Measurements from ENCODE around the gene PLVAP.

Gene PLVAP

GRCh38 chr19:17332677-17333581 is 44.2 kb downstream of the PLVAP start:
- DNase-seq: peak; percentile 15

DNA sequence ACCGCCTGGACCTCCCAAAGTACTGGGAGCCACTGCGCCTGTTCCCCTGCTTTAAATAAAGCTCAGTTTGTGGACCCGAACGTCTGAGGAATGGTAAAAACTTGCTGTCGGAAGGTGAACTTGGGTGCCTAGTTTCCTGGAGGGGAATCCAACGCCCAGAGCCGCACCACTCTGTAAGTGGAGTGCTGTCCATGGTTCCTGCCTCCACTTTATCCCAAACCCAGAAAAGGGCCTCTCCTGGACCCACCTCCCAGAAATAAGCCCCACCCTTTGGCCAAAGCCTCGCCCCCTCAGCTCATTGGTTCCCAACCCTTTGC is 44.8 kb downstream of the PLVAP start:
- DNase-seq: no peak

GRCh38 chr19:17331045-17331558 is 46.0 kb downstream of the PLVAP start:
- no peak for DNase-seq

DNA sequence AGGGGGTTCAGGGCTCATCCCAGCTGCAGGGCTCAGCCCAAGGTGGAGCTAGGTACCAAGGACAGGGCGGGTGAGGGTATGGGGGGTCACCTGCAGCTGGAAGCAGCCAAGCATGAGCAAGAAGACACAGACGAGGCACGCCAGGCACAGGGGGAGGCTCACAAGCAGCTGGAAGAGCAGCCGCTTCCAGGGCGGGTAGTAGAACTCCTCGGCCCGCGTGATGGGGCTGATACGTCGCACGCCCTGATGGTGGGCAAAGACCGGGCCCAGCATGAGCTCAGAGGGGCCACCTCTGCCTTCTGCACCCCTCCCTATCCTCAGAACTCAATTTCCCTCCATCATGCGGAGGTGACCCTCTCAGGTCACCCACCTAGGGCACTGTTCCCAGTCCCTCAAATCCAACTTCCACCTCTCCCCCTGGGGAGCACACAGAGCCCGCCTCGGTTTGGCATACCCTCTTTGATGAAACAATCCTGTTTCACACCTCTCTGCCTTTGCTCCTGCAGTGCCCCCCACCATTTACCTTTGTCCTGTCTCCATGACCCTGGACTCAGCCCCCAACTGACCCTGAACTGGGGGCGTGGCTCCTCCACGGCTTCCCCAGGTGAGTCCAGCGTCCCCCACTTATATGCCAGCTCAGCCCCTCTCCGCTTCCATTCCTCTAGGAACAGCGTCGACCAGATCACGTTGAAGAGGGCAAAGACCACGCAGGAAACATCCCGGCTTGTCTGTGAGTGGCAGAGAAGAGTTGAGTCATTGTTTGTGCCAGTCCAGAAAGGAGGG is 46.7 kb downstream of the PLVAP start:
- no peak for DNase-seq

- no peak for DNase-seq
Measured at GRCh38 chr19:17329366-17330261, 47.5 kb downstream of the PLVAP start.

DNA sequence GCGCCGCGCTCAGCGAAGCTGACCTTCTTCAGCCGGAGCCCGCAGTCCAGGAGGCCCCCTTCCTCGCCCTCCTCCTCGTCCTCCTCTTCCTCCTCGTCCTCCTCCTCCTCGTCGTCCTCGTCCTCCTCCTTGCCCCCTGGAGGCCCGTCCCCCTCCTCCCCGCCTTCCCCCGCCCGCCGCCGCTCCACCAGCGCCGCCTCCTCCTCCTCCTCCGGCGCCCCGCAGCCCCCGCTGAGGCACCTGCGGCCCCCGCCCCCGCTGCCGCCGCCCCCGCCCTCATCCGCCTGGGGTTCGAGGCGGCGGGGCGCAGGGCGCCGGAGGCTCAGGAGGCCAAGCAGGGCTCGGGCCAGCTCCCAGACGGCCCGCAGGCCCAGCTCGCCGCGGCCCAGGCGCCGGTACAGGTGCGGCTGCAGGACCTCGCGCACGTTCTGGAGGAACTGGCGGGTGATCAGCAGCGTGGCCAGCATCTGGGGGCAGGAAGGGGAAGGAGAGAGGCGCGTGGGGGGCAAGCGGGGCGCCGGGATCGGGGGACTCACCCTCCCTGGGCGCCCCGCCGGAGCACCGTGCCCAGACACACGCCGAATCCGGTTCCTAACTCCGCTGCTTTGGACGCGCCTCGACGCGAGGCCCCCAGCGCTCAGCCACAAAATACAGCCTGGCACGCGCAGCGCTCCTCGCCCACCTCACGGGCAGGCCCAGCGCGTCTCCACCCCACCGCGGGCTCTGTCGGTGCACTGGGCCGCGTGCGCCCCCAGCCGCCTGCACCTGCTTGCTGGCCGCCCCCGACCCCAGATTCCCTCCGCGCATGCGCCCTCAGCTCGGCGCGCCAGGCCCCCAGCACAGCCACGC is 48.4 kb downstream of the PLVAP start:
- no peak for DNase-seq

- no peak for DNase-seq
Measured at GRCh38 chr19:17327654-17328516, 49.3 kb downstream of the PLVAP start.

DNA sequence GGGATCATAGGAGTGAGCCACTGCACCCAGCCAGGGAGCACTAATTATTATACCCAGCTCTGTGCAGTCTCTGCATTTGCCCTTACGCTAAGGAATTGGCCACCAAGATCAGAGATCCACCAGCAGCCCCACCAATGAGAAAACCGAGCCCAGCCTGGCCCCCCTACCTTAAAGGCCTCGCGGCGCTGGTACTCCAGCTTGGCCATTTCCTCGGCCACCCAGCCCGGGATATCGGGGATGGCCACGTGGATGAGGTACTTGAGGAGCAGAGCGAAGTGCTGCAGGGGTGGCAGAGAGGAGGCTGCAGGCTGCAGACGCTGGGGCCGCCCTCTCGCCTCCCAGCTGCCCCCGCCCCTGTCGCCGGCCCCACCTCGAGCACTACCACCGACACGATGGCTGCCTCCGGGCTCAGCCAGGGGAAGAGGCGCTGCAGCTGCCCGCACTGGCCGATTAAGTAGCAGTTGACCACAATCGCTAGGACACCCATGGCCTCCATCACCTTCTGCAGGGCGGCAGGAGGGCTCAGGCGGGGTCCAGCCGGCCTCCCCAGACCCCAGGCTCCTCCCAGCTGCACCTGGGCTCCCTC is 50.0 kb downstream of the PLVAP start:
- DNase-seq: no peak

- DNase-seq: no peak
Measured at GRCh38 chr19:17326595-17326966, 50.6 kb downstream of the PLVAP start.

GRCh38 chr19:17325881-17326594 is 51.1 kb downstream of the PLVAP start:
- no peak for DNase-seq

GRCh38 chr19:17325133-17325532 is 52.0 kb downstream of the PLVAP start:
- no peak for DNase-seq

DNA sequence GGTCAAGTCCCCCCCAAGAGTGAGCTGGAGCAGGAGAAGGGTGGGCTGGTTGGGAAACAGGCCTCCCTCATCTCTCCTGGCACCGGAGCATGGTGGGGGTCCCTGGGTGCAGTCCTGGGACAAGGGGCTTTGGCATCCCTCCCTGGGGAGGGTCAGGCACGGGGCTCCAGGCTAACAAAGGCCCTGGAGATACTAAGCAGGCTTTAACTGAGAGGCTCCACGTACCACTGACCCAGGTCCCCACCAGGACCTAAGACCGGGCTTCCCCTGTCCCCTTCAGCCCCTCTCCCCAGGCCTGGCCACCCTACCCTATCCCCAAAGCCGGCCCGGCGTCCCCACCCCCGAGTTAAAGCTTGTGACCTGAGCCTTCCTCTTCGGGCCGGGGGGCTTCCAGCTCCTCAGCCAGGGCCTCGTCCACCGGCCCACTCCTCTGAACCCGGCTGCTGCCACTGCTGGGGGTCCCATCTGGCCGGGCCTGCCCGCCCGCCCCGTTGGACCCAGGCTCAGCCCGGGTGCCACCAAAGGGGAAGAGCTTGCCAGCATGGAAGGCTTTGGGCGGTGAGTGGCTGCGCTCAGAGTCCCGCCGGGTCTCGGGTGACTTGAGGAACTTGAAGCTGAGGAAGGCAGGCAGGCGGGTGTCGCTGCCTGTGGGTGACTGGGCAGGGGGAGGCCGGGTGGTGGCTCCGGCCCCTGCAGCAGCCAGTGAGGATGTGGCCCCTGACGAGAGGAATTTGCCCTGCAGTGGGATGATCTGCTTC is 52.6 kb downstream of the PLVAP start:
- no peak for DNase-seq

DNA sequence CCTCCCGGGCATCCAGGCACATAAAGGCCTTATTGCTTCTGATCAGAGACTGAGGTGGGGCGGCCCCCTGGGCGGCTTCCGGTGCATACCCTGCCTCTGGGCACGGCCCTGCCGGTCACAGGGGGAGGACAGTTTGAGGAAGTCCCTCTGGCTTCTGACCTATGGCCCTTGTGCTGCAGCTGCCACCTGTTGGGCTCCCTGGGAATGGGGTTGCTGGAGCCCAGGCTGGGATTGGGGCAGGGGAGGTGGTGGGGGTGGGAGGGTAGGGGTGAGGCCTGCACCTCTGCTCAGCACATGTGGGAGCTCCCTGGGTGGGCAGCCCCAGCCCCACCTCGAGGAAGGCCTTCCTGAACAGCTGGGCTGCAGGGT is 53.2 kb downstream of the PLVAP start:
- no peak for DNase-seq

GRCh38 chr19:17323300-17323963 is 53.7 kb downstream of the PLVAP start:
- DNase-seq: no peak

DNA sequence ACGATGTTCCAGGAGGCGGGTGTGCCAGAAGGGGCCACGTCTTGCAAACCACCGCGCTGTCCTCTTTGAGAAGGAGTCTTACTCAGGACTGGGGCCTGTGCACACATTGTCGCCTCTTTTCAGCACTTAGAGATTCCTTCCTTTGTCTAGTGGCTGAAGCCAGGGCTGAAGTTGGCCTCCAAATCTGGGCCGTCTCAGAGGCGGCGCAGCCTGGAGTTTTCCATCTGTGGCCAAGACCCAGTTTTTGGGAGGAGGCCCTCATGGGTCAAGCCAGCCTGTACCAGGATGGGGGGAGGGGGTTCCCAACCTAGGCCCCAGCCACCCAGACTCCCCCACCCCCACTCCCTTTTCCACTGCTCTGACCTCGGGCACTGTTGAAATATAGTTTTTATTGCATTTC is 54.3 kb downstream of the PLVAP start:
- DNase-seq: no peak

DNA sequence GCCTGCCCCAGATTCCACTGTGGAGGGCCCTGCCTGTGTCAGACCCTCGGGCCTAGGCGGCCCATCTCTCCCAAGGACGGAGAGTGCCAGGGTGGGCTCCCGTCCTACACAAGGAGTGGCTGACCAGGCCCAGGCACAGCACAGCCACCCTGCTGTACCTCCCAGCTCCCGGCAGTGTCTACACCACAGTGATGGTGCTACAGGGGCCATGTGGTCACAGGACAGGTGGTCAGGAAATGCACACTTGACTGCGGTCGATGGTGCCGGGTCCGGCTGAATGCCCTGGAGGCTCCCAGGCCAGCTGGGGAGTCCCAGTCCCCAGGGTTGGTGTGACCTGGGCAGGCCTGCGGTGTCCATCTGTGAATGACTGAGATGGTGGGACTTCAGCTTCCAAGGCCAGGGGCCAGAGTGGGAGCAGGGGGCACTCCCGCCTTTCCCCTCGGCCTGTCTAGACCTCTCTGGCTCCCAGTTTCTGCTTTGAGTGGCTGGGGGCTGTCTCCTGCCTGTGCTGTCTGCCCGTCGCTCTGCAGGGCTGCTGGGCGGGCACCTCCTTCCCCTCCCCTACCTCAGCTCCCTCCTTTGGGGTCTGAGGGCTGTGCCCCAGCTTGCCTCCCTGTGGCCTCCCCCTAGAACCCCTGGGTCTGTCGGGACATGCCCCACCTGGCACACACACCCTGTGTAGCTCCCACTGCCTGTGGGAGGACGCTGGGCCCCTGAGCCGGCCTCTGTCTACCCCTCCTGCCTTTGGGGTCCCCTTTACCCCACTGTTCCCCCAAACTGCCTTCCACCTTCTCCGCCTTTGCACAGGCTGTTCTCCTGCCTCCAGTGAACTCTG is 55.3 kb downstream of the PLVAP start:
- no peak for DNase-seq

DNA sequence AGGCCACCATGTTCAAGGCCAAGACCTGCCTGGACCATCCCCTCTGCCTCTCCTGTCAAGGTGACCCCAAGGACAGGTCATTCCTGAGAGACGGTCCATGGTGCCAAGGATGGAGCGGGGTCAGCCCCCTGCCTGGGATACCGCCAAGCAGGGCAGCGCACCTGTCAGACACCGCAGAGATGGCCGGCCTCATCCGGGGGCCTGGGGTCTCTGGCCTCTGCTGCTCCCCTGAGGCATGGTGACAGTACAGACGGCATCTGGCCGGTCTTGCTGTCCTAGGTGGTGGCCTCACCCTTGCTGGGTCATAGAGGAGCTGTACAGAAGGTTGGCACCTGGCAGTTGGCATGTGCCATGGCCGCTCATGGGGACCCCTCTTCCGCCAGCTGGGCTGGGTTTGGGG is 56.7 kb downstream of the PLVAP start:
- DNase-seq: no peak

All from NCI-H524 treated with DMSO at 0.1 percent for 48 hours (cell line).